ENCODE data around the gene PSMA7. TPM values are rescaled to one million over a fixed set of nuclear protein-coding genes. Genes with fewer than 3 reads are reported as not detected.
A peak's percentile ranks its signal among the peaks of the same experiment; 100 is the strongest.

The PSMA7 gene
- 318 and 322 TPM in 2 replicates for total RNA-seq
- long read RNA-seq, transcript PSMA7-203 (7 exons, 996 nt): major isoform, 124 of 148 reads
- long read RNA-seq, partial matches to known transcripts: 6 of 148 reads
- long read RNA-seq, other reads (novel, unspliced or antisense): 13 of 148 reads

- Mint-ChIP-seq H3K36me3 (ENCODE audit: low read depth) (peaks cover 11% of the 10 kb centered on the region), H3K4me3 (peak within 1 kb of the TSS; percentile 98), H3K27me3 (ENCODE audit: low read depth) (peaks cover 5% of the 10 kb centered on the region), H3K27ac (ENCODE audit: unreplicated experiment) (peak within 1 kb of the TSS; percentile 94), H3K9me3 (no peaks in the 10 kb centered on the region), H3K4me1 (peaks cover 37% of the 10 kb centered on the region)
- DNase-seq (ENCODE audit: low read depth, low spot score): peak; percentile 66
- TF ChIP-seq CTCF (conservative IDR thresholded peaks at IDR 0.05): no peak
These were observed at the start of gene PSMA7, which contains the start of gene SS18L1 for GRCh38 chr20:62143081-62143956. Gene PSMA7 (minus strand): TSS chr20:62143394. CDS start chr20:62143303, 91 bp downstream. Gene SS18L1 (plus strand): TSS chr20:62143769. CDS start chr20:62143821, 52 bp downstream.

GRCh38 chr20:62192635-62193034 is 49.4 kb upstream of the PSMA7 start:
- H3K36me3 Mint-ChIP-seq (ENCODE audit: low read depth): no peaks in the 10 kb centered on the region
- no peak for TF ChIP-seq CTCF (conservative IDR thresholded peaks at IDR 0.05)
- H3K27me3 Mint-ChIP-seq (ENCODE audit: low read depth): no peaks in the 10 kb centered on the region
- H3K4me3 Mint-ChIP-seq: no peak overlapping the region
- DNase-seq (ENCODE audit: low read depth, low spot score): no peak
- H3K27ac Mint-ChIP-seq (ENCODE audit: unreplicated experiment): peak overlapping the region; percentile 13
- no peaks in the 10 kb centered on the region for H3K4me1 Mint-ChIP-seq
- H3K9me3 Mint-ChIP-seq: no peaks in the 10 kb centered on the region

GRCh38 chr20:62191781-62192559 is 48.8 kb upstream of the PSMA7 start:
- no peak for DNase-seq (ENCODE audit: low read depth, low spot score)
- Mint-ChIP-seq H3K36me3 (ENCODE audit: low read depth) (no peaks in the 10 kb centered on the region), H3K4me3 (no peak overlapping the region), H3K4me1 (peaks cover 1% of the 10 kb centered on the region), H3K9me3 (no peaks in the 10 kb centered on the region), H3K27me3 (ENCODE audit: low read depth) (no peaks in the 10 kb centered on the region), H3K27ac (ENCODE audit: unreplicated experiment) (no peak overlapping the region)
- no peak for TF ChIP-seq CTCF (conservative IDR thresholded peaks at IDR 0.05)

DNA sequence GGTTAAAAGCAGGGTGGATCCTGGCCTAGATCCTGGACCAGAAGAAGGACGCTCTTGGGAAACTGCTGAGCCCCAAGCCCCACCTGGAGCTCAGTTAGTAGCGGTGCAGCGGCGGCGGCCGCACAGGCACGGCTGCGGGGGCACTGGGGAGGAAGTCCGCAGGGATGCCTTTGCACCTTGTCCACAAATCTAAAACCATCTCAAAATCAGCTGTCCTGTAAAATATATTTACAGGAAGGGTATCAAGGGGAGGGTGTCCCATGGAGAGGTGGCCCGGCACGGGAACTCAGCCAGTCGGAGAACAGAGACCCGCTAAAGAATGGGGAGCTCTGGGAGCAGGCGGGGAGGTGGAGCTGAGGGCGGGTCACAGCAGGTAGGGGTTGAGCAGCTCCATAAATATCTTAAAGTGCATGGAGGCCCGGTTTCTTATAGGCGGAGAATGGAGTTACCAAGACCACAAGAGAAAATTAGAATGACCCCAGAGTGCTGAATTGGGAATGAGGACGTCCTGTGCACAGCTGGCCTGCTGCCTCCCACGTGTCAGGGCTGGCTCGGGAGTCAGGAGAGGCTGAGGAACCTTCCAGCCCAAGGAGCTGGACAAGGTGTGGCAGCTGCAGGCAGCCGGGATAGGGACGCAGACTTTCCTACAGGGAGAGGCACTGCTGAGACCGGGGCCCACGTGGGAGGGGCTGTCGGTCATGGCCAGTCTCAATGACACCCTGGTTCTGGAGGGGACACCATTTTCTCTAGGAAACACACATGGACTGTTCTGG is 47.6 kb upstream of the PSMA7 start:
- H3K27me3 Mint-ChIP-seq (ENCODE audit: low read depth): no peaks in the 10 kb centered on the region

More for the DNA sequence above, 47.6 kb upstream of the PSMA7 start:
- no peak for DNase-seq (ENCODE audit: low read depth, low spot score)
- H3K4me3 Mint-ChIP-seq: no peak overlapping the region
- TF ChIP-seq CTCF (conservative IDR thresholded peaks at IDR 0.05): no peak
- H3K27ac Mint-ChIP-seq (ENCODE audit: unreplicated experiment): no peak overlapping the region
- peaks cover 5% of the 10 kb centered on the region for H3K4me1 Mint-ChIP-seq
- no peaks in the 10 kb centered on the region for H3K9me3 Mint-ChIP-seq
- no peaks in the 10 kb centered on the region for H3K36me3 Mint-ChIP-seq (ENCODE audit: low read depth)
